Stimulated activated CD4-positive, alpha-beta T cell treated with anti-CD3 and anti-CD28 coated beads, Interleukin-4, amount 100 ng/mL, for 4 hours (primary cell): ENCODE data around the gene HRAS.
"Not testable (repeated sequence)": the region's sequence is repeated elsewhere in the genome, so short reads cannot be mapped to it uniquely, and the experiment has no call there.

Source experiments
- DNase-seq, 2 experiments: peaks; one replicate each; pipeline ENCODE4 v3.0.0-alpha.2; 2020

The HRAS gene

GRCh38 chr11:535519-536454 is at the start of gene HRAS:
Gene HRAS (minus strand): TSS chr11:535576.
- DNase-seq: peak; percentile 94 to 98

DNA sequence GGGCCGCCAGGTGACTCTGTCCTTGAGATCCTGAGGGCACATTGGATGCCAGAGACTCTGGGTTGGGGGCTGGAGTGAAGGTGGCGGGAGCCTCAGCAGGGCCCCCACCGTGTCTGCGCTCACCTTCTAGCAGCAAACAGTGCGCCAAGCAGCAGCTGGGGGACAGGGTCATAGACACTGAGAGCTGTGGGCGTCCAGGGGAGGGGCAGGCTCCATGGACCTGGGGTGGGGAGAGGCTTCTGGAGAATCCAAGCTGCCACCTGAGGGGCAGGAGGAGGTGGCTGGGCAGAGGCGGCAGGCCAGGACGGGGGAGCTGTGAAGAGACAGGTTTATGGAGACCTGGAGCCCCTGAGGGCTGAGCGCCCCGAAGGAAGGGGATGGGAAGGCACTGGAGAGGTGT is 48.9 kb upstream of the HRAS start:
- no peak for DNase-seq

DNA sequence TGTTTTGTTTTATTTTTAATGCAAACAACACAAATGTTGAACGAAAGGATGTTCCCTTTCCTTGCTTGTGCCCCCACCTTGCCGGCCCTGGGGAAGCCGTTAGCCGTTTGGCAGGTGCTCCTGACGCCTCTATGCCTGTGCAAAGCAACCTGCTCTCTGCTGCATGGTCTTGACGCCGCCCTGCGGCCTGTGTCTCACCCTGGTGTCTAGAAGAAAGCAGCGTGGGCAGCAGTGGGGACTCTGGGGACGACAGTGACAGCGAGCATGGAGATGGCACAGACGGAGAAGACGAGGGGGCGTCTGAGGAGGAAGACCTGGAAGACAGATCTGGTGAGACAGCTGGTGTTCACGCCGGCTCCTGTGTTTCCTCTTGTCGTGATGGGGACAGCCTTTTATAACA is 46.4 kb upstream of the HRAS start:
- no peak for DNase-seq

GRCh38 chr11:581342-581741 is 46.0 kb upstream of the HRAS start:
- no peak for DNase-seq

- DNase-seq: no peak
Observed at GRCh38 chr11:579830-580601, 44.6 kb upstream of the HRAS start.

GRCh38 chr11:578276-579035 is 43.1 kb upstream of the HRAS start:
- DNase-seq: no peak

GRCh38 chr11:577611-577894 is 42.2 kb upstream of the HRAS start:
- DNase-seq: no peak

DNA sequence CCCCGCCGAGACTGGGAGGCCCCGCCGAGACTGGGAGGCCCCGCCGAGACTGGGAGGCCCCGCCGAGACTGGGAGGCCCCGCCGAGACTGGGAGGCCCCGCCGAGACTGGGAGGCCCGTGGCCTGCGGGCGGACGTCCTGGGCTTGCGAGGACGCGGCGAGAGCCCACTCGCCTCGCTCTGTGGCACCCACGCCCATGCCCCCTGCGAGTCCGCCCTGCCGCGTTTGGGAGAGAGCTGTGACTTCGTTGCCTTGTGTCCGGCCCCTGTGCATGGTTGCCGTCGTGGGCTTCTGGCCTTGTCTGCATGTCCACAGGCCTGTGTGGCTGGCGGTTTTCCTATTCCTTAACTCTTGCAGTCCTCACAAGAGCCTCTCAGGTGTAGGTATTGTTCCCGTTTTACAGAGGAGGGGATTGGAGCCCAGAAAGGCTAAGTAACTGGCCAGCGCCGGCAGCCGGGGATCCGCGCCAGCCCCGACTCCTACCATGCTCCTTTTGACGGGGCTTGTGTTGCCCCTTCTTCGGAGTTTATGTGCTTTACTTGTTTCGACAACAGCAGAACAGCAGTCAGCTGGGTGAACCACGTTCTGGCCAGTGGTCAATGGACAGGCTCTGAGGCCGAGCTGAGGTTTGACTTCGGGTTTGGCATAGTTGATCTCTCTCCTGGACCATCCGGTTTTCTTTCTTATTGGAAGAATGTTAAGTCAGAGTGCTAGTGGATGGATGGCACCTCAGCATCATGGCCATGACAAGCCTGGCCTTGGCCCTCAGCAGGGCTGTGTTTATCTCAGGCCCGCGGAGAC is 41.6 kb upstream of the HRAS start:
- no peak for DNase-seq

GRCh38 chr11:575996-576768 is 40.8 kb upstream of the HRAS start, which contains the start of gene PHRF1:
Gene PHRF1 (plus strand): TSS chr11:576470. CDS start chr11:581513, 5,043 bp downstream.
- DNase-seq: peak; percentile 95

DNA sequence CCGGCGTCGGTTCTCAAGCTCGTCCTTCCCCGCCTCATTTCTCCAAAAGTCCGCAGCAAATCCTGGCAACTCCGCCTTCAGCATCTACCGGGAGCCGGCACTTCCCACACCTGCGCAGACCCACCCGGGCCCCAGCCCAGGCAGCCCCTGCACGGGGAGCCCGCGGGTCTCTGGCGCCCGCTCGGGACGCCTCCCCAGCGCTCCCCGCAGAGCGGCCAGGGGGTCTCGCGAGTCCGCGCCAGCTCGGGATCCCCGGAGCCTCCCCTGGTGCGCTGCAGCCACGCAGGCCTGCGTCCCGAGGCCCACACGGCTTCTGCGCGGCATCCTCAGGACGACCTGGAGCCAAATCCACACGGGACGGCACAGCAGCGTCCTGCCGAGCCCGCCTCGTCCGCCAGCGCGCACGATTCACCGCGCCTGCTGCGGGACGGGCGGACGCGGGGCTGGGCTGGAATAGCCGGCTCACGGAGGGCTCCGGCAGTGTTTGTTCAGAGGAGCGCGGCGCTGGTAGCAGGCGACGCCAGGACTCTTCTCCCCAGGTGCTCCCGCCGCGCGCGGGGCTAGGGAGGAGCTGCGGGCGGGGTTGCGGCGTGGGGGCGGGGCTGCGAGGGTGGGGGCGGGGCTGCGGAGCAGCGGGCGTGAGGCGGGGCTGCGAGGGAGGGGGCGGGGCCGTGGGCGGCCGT is 40.1 kb upstream of the HRAS start:
- DNase-seq: no peak

DNA sequence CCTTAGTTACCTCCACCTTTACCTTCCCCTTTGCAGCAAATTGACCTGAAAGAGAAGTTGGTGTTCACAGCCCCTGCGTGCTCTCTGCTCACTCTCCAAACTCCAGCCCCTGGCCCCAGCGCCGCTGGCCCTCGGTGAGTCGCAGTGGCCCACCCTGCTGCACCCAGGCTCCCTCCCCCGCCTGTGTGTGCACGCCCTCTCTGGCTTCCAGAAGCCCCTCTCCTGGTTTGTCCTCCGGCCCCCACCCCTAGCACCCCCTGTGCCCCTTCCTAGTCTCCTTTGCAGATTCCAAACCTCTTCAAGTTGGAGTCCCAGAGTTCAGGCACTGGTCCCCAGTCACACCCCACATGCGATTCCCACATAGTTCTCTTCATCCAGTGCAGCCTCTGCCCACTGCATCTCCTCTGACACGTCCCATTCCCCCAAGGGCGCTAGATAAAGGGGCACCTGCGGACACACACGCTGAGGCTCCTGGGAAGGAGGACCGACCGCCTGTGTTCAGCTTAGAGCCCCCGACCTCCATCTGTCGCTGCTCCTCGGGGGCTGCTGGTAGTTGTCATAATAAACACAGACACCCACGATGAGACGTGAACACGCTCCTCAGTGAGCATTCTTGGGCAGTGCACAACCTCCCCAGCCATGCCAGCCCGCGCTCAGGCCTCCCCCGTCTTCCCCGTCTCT is 39.4 kb upstream of the HRAS start:
- DNase-seq: no peak

DNA sequence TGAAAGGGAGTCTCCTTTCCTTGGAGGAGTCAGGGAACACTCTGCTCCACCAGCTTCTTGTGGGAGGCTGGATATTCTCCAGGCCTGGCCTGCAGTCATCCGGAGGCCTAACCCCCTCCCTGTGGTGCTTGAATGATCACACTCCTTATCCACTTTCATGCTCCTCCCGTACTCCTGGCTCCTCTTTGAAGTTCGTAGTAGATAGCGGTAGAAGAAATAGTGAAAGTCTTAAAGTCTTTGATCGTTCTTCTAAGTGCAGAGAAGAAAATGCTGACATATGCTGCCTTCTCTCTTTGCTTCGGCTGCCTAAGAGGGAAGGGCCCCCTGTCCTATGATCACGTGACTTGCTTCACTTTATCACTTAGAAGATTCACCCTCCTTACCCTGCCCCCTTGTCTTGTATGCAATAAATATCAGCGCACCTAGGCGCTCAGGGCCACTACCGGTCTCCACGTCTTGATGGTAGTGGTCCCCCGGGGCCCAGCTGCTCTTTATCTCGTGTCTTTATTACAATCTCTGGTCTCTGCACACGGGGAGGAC is 38.7 kb upstream of the HRAS start:
- DNase-seq: not testable (repeated sequence)

GRCh38 chr11:573146-573759 is 37.9 kb upstream of the HRAS start:
- no peak for DNase-seq

- no peak for DNase-seq
Observed at GRCh38 chr11:571802-572185, 36.4 kb upstream of the HRAS start.

DNA sequence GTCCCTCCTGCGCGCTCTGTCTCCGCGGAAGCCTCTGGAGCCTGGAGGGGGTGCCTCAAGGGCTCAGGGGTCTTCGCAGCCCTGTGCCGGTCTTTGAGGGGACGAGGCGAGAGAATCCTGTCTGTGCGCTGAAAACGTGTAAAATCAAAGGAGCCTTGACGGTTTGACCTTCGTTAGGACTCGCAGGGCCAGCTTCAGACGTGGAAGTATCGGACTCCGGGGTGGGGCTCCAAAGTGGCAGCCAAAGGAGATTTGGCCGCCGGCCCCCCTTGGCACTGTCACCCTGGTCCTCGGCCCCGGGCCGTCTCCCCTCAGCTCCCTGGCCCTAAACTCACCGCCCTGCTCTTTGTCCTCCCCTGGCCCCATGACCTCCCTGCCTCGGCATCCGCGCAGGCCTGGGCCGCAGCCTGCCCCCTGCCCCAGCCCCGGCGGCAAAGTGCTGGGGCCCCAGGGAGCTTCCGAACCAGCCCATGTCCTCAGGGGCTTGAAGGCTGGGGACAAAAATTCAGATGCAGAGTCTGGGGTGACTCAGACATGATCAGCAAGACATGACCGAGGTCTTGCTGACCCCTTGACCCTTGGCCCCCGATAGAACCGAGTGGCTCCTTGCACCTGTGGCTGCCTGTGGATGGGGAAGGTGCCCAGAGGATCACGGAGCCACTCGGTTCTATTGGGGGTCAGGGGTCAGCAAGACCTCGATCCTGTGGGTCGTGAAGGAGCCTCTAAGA is 33.9 kb upstream of the HRAS start:
- no peak for DNase-seq

GRCh38 chr11:568306-569157 is 33.2 kb upstream of the HRAS start:
- DNase-seq: peak; percentile 86 to 88

DNA sequence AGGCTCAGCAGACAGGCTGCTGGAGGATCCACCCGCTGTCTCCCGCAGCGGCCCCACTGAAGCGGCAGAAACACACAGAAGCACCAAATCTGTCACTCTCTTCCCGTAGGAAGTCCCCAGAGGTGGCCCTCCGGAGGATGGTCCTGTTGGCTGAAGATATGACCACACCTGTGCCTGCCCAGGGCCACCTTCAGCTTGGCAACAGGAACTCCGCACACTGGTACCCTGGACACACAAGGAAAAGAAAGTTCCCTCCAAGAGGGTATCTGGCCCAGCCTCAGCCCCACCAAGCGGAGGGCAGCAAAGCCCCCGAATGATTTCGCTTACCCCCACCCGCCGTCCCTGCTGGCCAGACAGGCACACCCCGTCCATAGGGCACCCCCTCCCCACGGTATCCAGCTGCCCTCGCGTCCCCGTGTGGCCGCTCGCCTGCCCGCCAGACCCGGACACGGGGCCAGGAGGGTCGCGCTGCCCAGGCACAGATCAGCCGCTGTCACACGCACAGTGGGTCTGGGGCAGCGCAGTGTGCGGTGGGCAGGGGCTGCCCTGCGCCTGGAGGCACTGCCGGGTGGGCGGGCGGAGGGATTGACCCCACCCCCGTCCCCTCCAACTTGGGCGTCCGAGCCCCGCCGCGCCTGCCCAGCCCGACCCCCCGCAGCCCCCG is 32.4 kb upstream of the HRAS start:
- DNase-seq: no peak
